ENCODE results near the gene HCRTR1.

The HCRTR1 gene

GRCh38 chr1:31623365-31623764 is 5.9 kb downstream of the HCRTR1 start:
- H3K27ac ChIP-seq (ENCODE audit: low read length) = no peak overlapping the region
- H3K36me3 ChIP-seq (ENCODE audit: control insufficient read depth in 1 of 2, insufficient read depth in 2 of 2, low read length in 2 of 2) = peaks cover 0 to 3% of the 10 kb centered on the region in 2 donors
- H3K4me1 ChIP-seq (ENCODE audit: control insufficient read depth in 1 of 2, insufficient read depth in 2 of 2, low read length in 2 of 2) = peaks cover 8 to 23% of the 10 kb centered on the region in 2 donors
- no peak overlapping the region for H3K4me3 ChIP-seq (ENCODE audit: low read depth in 1 of 2, low read length in 2 of 2)
- no peaks in the 10 kb centered on the region for H3K9me3 ChIP-seq (ENCODE audit: control insufficient read depth in 1 of 2, low read length in 2 of 2)
- peaks cover 4% of the 10 kb centered on the region for H3K27me3 ChIP-seq (ENCODE audit: low read depth, low read length)

- Histone ChIP-seq H3K27ac (ENCODE audit: low read length) (no peak overlapping the region), H3K9me3 (ENCODE audit: control insufficient read depth in 1 of 2, low read length in 2 of 2) (no peaks in the 10 kb centered on the region), H3K4me3 (ENCODE audit: low read depth in 1 of 2, low read length in 2 of 2) (no peak overlapping the region), H3K36me3 (ENCODE audit: control insufficient read depth in 1 of 2, insufficient read depth in 2 of 2, low read length in 2 of 2) (peaks cover 6 to 13% of the 10 kb centered on the region in 2 donors), H3K4me1 (ENCODE audit: control insufficient read depth in 1 of 2, insufficient read depth in 2 of 2, low read length in 2 of 2) (peaks cover 8 to 24% of the 10 kb centered on the region in 2 donors), H3K27me3 (ENCODE audit: low read depth, low read length) (no peaks in the 10 kb centered on the region)
Observed at GRCh38 chr1:31624309-31624708, 6.8 kb downstream of the HCRTR1 start.

GRCh38 chr1:31624731-31625514 is 7.4 kb downstream of the HCRTR1 start:
- Histone ChIP-seq H3K27ac (ENCODE audit: low read length) (no peak overlapping the region), H3K4me3 (ENCODE audit: low read depth in 1 of 2, low read length in 2 of 2) (no peak overlapping the region), H3K4me1 (ENCODE audit: control insufficient read depth in 1 of 2, insufficient read depth in 2 of 2, low read length in 2 of 2) (peaks cover 8 to 24% of the 10 kb centered on the region in 2 donors)

GRCh38 chr1:31625561-31626222 is 8.2 kb downstream of the HCRTR1 start:
- H3K4me1 ChIP-seq (ENCODE audit: control insufficient read depth in 1 of 2, insufficient read depth in 2 of 2, low read length in 2 of 2) = peaks cover 8 to 24% of the 10 kb centered on the region in 2 donors

More at GRCh38 chr1:31624731-31625514, 7.4 kb downstream of the HCRTR1 start:
- no peaks in the 10 kb centered on the region for H3K9me3 ChIP-seq (ENCODE audit: control insufficient read depth in 1 of 2, low read length in 2 of 2)
- peaks cover 12 to 19% of the 10 kb centered on the region in 2 donors for H3K36me3 ChIP-seq (ENCODE audit: control insufficient read depth in 1 of 2, insufficient read depth in 2 of 2, low read length in 2 of 2)
- H3K27me3 ChIP-seq (ENCODE audit: low read depth, low read length) = no peaks in the 10 kb centered on the region

GRCh38 chr1:31626223-31627207 is 9.0 kb downstream of the HCRTR1 start:
- Histone ChIP-seq H3K4me1 (ENCODE audit: control insufficient read depth in 1 of 2, insufficient read depth in 2 of 2, low read length in 2 of 2) (peaks cover 8 to 24% of the 10 kb centered on the region in 2 donors), H3K36me3 (ENCODE audit: control insufficient read depth in 1 of 2, insufficient read depth in 2 of 2, low read length in 2 of 2) (peaks cover 24 to 35% of the 10 kb centered on the region in 2 donors), H3K9me3 (ENCODE audit: control insufficient read depth in 1 of 2, low read length in 2 of 2) (no peaks in the 10 kb centered on the region), H3K27ac (ENCODE audit: low read length) (no peak overlapping the region), H3K27me3 (ENCODE audit: low read depth, low read length) (no peaks in the 10 kb centered on the region), H3K4me3 (ENCODE audit: low read depth in 1 of 2, low read length in 2 of 2) (no peak overlapping the region)

More at GRCh38 chr1:31625561-31626222, 8.2 kb downstream of the HCRTR1 start:
- Histone ChIP-seq H3K27me3 (ENCODE audit: low read depth, low read length) (no peaks in the 10 kb centered on the region), H3K36me3 (ENCODE audit: control insufficient read depth in 1 of 2, insufficient read depth in 2 of 2, low read length in 2 of 2) (peaks cover 19 to 26% of the 10 kb centered on the region in 2 donors), H3K27ac (ENCODE audit: low read length) (no peak overlapping the region), H3K9me3 (ENCODE audit: control insufficient read depth in 1 of 2, low read length in 2 of 2) (no peaks in the 10 kb centered on the region), H3K4me3 (ENCODE audit: low read depth in 1 of 2, low read length in 2 of 2) (no peak overlapping the region)

- H3K27me3 ChIP-seq (ENCODE audit: low read depth, low read length) = no peaks in the 10 kb centered on the region
- H3K4me1 ChIP-seq (ENCODE audit: control insufficient read depth in 1 of 2, insufficient read depth in 2 of 2, low read length in 2 of 2) = peaks cover 8 to 24% of the 10 kb centered on the region in 2 donors
- H3K27ac ChIP-seq (ENCODE audit: low read length) = peak overlapping the region; percentile 45
- H3K4me3 ChIP-seq (ENCODE audit: low read depth in 1 of 2, low read length in 2 of 2) = no peak overlapping the region
- H3K9me3 ChIP-seq (ENCODE audit: control insufficient read depth in 1 of 2, low read length in 2 of 2) = no peaks in the 10 kb centered on the region
- peaks cover 30 to 44% of the 10 kb centered on the region in 2 donors for H3K36me3 ChIP-seq (ENCODE audit: control insufficient read depth in 1 of 2, insufficient read depth in 2 of 2, low read length in 2 of 2)
Observed at GRCh38 chr1:31627301-31627929, 9.9 kb downstream of the HCRTR1 start.

- Histone ChIP-seq H3K27ac (ENCODE audit: low read length) (peak overlapping the region; percentile 45), H3K4me1 (ENCODE audit: control insufficient read depth in 1 of 2, insufficient read depth in 2 of 2, low read length in 2 of 2) (peaks cover 8 to 24% of the 10 kb centered on the region in 2 donors), H3K4me3 (ENCODE audit: low read depth in 1 of 2, low read length in 2 of 2) (no peak overlapping the region), H3K36me3 (ENCODE audit: control insufficient read depth in 1 of 2, insufficient read depth in 2 of 2, low read length in 2 of 2) (peaks cover 36 to 50% of the 10 kb centered on the region in 2 donors), H3K27me3 (ENCODE audit: low read depth, low read length) (no peaks in the 10 kb centered on the region), H3K9me3 (ENCODE audit: control insufficient read depth in 1 of 2, low read length in 2 of 2) (no peaks in the 10 kb centered on the region)
Observed at GRCh38 chr1:31627930-31628559, 10.6 kb downstream of the HCRTR1 start.

GRCh38 chr1:31628931-31629556 is 11.6 kb downstream of the HCRTR1 start:
- Histone ChIP-seq H3K4me3 (ENCODE audit: low read depth in 1 of 2, low read length in 2 of 2) (no peak overlapping the region), H3K36me3 (ENCODE audit: control insufficient read depth in 1 of 2, insufficient read depth in 2 of 2, low read length in 2 of 2) (peaks cover 38 to 56% of the 10 kb centered on the region in 2 donors), H3K27me3 (ENCODE audit: low read depth, low read length) (no peaks in the 10 kb centered on the region), H3K27ac (ENCODE audit: low read length) (no peak overlapping the region), H3K4me1 (ENCODE audit: control insufficient read depth in 1 of 2, insufficient read depth in 2 of 2, low read length in 2 of 2) (peaks cover 8 to 24% of the 10 kb centered on the region in 2 donors), H3K9me3 (ENCODE audit: control insufficient read depth in 1 of 2, low read length in 2 of 2) (no peaks in the 10 kb centered on the region)

GRCh38 chr1:31632649-31633048 is 15.2 kb downstream of the HCRTR1 start:
- H3K4me3 ChIP-seq (ENCODE audit: low read depth in 1 of 2, low read length in 2 of 2) = no peak overlapping the region
- H3K36me3 ChIP-seq (ENCODE audit: control insufficient read depth in 1 of 2, insufficient read depth in 2 of 2, low read length in 2 of 2) = peaks cover 43 to 64% of the 10 kb centered on the region in 2 donors

GRCh38 chr1:31633117-31633516 is 15.6 kb downstream of the HCRTR1 start:
- H3K4me1 ChIP-seq (ENCODE audit: control insufficient read depth in 1 of 2, insufficient read depth in 2 of 2, low read length in 2 of 2) = peaks cover 0 to 10% of the 10 kb centered on the region in 2 donors
- peaks cover 43 to 63% of the 10 kb centered on the region in 2 donors for H3K36me3 ChIP-seq (ENCODE audit: control insufficient read depth in 1 of 2, insufficient read depth in 2 of 2, low read length in 2 of 2)
- H3K27ac ChIP-seq (ENCODE audit: low read length) = no peak overlapping the region
- no peaks in the 10 kb centered on the region for H3K9me3 ChIP-seq (ENCODE audit: control insufficient read depth in 1 of 2, low read length in 2 of 2)
- H3K27me3 ChIP-seq (ENCODE audit: low read depth, low read length) = no peaks in the 10 kb centered on the region
- H3K4me3 ChIP-seq (ENCODE audit: low read depth in 1 of 2, low read length in 2 of 2) = no peak overlapping the region

More at GRCh38 chr1:31632649-31633048, 15.2 kb downstream of the HCRTR1 start:
- no peaks in the 10 kb centered on the region for H3K9me3 ChIP-seq (ENCODE audit: control insufficient read depth in 1 of 2, low read length in 2 of 2)
- H3K4me1 ChIP-seq (ENCODE audit: control insufficient read depth in 1 of 2, insufficient read depth in 2 of 2, low read length in 2 of 2) = peaks cover 3 to 10% of the 10 kb centered on the region in 2 donors
- no peaks in the 10 kb centered on the region for H3K27me3 ChIP-seq (ENCODE audit: low read depth, low read length)
- no peak overlapping the region for H3K27ac ChIP-seq (ENCODE audit: low read length)
